OCI-LY3 (cell line): ENCODE data around the gene CMSS1.

Experiments used
- EZH2phosphoT487 ChIP-seq: fragments of 200-600 bp; shearing (Covaris generic); IDR thresholded peaks from 2 replicates; pipeline ENCODE4 v1.6.1; 2018; ENCODE audit warnings: antibody characterized with exemption, mixed run types, low read depth
- TF ChIP-seq, protein P1 (sequence below): fragments of 200-600, 300-600 bp; sonication (generic); IDR thresholded peaks from 2 replicates; pipeline ENCODE4 v1.5.1; 2014; ENCODE audit warnings: antibody characterized with exemption, low read length, low read depth

- TF ChIP-seq EZH2phosphoT487, result no peak
- TF ChIP-seq, protein P1, sequence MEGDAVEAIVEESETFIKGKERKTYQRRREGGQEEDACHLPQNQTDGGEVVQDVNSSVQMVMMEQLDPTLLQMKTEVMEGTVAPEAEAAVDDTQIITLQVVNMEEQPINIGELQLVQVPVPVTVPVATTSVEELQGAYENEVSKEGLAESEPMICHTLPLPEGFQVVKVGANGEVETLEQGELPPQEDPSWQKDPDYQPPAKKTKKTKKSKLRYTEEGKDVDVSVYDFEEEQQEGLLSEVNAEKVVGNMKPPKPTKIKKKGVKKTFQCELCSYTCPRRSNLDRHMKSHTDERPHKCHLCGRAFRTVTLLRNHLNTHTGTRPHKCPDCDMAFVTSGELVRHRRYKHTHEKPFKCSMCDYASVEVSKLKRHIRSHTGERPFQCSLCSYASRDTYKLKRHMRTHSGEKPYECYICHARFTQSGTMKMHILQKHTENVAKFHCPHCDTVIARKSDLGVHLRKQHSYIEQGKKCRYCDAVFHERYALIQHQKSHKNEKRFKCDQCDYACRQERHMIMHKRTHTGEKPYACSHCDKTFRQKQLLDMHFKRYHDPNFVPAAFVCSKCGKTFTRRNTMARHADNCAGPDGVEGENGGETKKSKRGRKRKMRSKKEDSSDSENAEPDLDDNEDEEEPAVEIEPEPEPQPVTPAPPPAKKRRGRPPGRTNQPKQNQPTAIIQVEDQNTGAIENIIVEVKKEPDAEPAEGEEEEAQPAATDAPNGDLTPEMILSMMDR, result no peak
Measured at GRCh38 chr3:100080573-100080972, 262.9 kb downstream of the CMSS1 start.
